Neural cell (in vitro differentiated cells): ENCODE measurements around the gene SOX30.

Experiments used
- EP300 ChIP-seq: fragments of 450-650 bp; conservative IDR thresholded peaks from 2 replicates; pipeline ENCODE4 v1.6.1; 2014; ENCODE audit warnings: antibody characterized with exemption, mild to moderate bottlenecking, moderate library complexity; ENCODE audit not compliant: poor library complexity, severe bottlenecking
- EZH2 ChIP-seq: fragments of 200-600, 300-800 bp; shearing (Covaris generic), sonication (generic); IDR thresholded peaks from 2 replicates; pipeline ENCODE4 v1.6.1; 2014; ENCODE audit warnings: antibody characterized with exemption, low read length, borderline replicate concordance, mild to moderate bottlenecking; ENCODE audit not compliant: insufficient read depth, poor library complexity, severe bottlenecking
- TAF1 ChIP-seq: IDR thresholded peaks from 2 replicates; pipeline ENCODE4 v1.6.1; 2012; ENCODE audit warnings: low read depth
- TF ChIP-seq, protein P1 (sequence below): fragments of 450-650 bp; IDR thresholded peaks from 2 replicates; pipeline ENCODE4 v1.5.1; 2014; ENCODE audit warnings: antibody characterized with exemption, mild to moderate bottlenecking, moderate library complexity; ENCODE audit not compliant: poor library complexity, severe bottlenecking

DNA sequence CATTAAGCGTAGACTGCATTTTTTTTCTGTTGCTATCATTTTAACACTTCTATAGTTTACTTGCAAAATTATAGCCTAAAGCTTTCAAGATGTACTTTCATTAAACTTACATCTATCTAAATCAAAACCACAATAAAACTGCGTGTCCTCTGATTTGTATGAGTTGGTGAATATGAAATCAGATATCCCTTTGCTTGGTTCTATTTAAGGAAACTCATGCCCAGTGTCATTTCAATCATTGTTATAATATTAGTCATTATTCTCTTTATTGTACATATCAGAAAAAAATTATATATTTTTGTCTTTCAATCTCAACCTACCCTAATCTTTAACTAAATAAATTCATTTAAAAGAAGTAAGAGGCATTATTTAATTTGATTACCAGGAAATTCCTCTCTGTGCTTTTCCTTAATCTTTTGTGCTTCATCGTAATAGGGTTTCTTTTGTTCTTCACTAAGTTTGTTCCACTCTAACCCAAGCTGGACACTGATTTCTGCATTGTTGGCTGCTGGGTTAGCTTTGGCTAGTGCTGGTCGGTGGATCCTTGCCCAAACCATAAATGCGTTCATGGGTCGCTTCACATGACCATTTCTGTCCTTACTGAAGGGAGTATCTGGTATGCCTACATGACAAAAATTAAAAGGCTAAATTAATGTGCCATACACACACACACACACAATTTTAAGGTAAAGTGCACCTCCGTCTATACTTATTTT is 3.8 kb downstream of the SOX30 start:
- TF ChIP-seq, protein P1, sequence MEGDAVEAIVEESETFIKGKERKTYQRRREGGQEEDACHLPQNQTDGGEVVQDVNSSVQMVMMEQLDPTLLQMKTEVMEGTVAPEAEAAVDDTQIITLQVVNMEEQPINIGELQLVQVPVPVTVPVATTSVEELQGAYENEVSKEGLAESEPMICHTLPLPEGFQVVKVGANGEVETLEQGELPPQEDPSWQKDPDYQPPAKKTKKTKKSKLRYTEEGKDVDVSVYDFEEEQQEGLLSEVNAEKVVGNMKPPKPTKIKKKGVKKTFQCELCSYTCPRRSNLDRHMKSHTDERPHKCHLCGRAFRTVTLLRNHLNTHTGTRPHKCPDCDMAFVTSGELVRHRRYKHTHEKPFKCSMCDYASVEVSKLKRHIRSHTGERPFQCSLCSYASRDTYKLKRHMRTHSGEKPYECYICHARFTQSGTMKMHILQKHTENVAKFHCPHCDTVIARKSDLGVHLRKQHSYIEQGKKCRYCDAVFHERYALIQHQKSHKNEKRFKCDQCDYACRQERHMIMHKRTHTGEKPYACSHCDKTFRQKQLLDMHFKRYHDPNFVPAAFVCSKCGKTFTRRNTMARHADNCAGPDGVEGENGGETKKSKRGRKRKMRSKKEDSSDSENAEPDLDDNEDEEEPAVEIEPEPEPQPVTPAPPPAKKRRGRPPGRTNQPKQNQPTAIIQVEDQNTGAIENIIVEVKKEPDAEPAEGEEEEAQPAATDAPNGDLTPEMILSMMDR, result no peak
- no peak for TF ChIP-seq EP300
- no peak for TF ChIP-seq EZH2
- TF ChIP-seq TAF1, result no peak
